ACC112 (cell line): ENCODE measurements around the gene GLRX.
A peak's percentile ranks its signal among the peaks of the same experiment; 100 is the strongest.
"Not testable (repeated sequence)": the region's sequence is repeated elsewhere in the genome, so short reads cannot be mapped to it uniquely, and the experiment has no call there.

ENCODE experiments used
- H2AFZ ChIP-seq: fragments of 200-600 bp; sonication (generic); one replicate; pipeline ENCODE4 v1.6.0; 2017; ENCODE audit warnings: antibody characterized with exemption, low read length; ENCODE audit not compliant: unreplicated experiment
- H3K27ac ChIP-seq: fragments of 200-600 bp; sonication (generic); 2 replicates; pipeline ENCODE4 v1.5.1; 2014; ENCODE audit warnings: low read depth, mild to moderate bottlenecking, antibody characterized with exemption, low read length, moderate library complexity
- H3K27me3 ChIP-seq: fragments of 200-600 bp; sonication (generic); 2 replicates; pipeline ENCODE4 v1.6.1; 2014; ENCODE audit warnings: mild to moderate bottlenecking, antibody characterized with exemption, low read length, moderate library complexity, mixed read lengths; ENCODE audit not compliant: insufficient read depth
- H3K36me3 ChIP-seq: fragments of 200-600 bp; sonication (generic); 2 replicates; pipeline ENCODE4 v1.6.1; 2016; ENCODE audit warnings: mild to moderate bottlenecking, antibody characterized with exemption, low read length, moderate library complexity, mixed read lengths; ENCODE audit not compliant: insufficient read depth
- H3K4me1 ChIP-seq: fragments of 200-600 bp; sonication (generic); one replicate; pipeline ENCODE4 v1.6.1; 2016; ENCODE audit warnings: low read length, mixed read lengths; ENCODE audit not compliant: insufficient read depth, unreplicated experiment, control insufficient read depth
- H3K4me3 ChIP-seq: fragments of 200-600 bp; sonication (generic); 2 replicates; pipeline ENCODE4 v1.5.1; 2014; ENCODE audit warnings: mild to moderate bottlenecking, low read depth, low read length
- H3K79me2 ChIP-seq: fragments of 200-600 bp; sonication (generic); one replicate; pipeline ENCODE4 v1.6.0; 2016; ENCODE audit warnings: low read length; ENCODE audit not compliant: control insufficient read depth, unreplicated experiment, insufficient read depth

GLRX gene

DNA sequence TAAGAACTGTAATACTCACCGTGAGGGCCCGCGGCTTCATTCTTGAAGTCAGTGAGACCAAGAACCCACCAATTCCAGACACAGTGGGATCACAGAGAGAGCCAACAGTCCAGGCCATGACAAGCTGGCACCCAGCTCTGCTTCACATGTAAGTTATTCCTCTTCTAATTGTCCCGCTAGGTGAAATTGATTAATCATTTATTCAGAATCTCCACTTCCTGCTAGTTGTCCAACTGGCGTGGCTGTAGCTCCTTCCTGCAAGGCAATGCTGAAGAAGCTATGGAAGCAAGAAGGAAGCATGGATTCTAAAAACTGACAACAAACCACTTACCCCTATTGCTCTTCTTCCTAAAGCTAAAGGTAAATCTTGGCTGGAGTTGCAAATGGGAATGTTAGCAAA lies 30.0 kb upstream of the GLRX start:
- Histone ChIP-seq H3K4me1 (peaks cover 33% of the 10 kb centered on the region), H3K4me3 (no peak overlapping the region), H2AFZ (no peak overlapping the region), H3K27ac (no peak overlapping the region), H3K79me2 (no peaks in the 10 kb centered on the region), H3K27me3 (no peaks in the 10 kb centered on the region), H3K36me3 (no peaks in the 10 kb centered on the region)

DNA sequence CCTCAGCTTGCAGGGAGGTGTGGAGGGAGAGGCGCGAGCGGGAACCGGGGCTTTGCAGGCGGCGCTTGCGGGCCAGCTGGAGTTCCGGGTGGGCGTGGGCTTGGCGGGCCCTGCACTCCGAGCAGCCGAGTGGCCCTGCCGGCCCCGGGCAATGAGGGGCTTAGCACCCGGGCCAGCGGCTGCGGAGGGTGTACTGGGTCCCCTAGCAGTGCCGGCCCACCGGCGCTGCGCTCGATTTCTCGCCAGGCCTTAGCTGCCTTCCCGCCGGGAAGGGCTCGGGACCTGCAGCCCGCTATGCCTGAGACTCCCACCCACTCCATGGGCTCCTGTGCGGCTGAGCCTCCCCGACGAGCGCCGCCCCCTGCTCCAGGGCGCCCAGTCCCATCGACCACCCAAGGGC lies 28.6 kb upstream of the GLRX start:
- not testable (repeated sequence) for H3K36me3 ChIP-seq, H3K27ac ChIP-seq, H3K27me3 ChIP-seq, H3K4me3 ChIP-seq, H2AFZ ChIP-seq, H3K79me2 ChIP-seq
- peaks cover 28% of the 10 kb centered on the region for H3K4me1 ChIP-seq

DNA sequence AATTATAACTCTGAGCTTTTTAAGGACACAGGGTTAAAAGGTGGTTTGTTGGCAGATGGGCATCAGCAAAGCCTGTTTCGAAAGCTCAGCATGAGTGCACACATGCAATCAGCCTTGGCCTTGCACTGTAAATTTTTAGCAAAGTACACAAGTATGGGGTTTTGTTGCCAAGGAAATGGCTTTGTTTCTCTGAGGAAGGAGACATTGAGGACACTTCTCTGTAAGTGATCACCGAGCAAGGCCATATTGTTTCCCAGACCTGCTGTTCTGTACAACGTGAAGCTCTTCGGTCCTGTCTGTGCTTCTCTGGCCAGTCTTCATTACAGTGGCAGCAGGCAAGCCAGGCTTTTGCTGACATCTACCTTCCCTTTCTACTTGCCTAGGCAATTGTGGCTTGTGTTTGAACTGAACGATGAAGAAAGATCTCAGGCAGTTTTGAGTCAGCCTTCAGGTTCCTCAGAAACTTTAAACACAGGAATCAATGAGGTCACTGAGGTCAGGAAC lies 27.9 kb upstream of the GLRX start:
- Histone ChIP-seq H3K27ac (peak overlapping the region; percentile 44; the same call in 1 of the 2 replicates), H2AFZ (no peak overlapping the region), H3K4me1 (peaks cover 28% of the 10 kb centered on the region), H3K36me3 (no peaks in the 10 kb centered on the region), H3K27me3 (no peaks in the 10 kb centered on the region), H3K4me3 (no peak overlapping the region), H3K79me2 (no peaks in the 10 kb centered on the region)

DNA sequence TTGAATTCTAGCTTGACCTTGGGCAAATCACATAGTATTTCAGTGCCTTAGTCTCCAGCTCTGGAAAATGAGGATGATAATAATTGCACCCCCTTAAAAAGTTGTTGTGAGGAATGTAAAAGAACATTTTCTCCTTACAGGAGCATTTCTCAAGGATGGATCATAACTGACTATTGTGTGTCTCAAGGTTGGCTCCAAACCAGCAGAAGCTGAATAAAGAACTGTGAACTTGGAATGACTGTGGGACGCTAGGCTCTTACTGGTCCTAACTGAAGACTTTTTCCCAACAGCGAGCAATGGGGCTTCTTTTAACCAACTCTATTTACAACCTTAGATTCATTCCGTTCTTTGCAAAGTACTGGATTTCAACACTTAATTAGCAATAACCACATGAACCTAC lies 26.2 kb upstream of the GLRX start:
- H2AFZ ChIP-seq: peak overlapping the region; percentile 15
- H3K27me3 ChIP-seq: no peaks in the 10 kb centered on the region

DNA sequence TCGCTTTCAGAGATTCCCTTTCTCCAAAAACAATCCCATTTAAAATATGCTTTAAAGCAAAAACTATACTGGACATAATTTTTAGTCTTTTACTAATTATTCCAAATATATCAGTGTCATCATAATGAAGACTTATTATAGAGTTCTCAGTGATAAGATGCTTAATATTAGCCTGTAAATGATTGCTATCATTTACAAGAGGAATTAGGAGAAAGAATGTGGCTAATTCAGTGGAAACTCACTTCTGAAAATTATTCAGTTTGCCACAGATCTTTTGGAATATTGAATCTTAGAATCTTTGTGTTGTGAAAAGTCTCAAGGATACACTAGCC lies 24.7 kb upstream of the GLRX start:
- peak overlapping the region; percentile 7; the same call in 1 of the 2 replicates for H3K27ac ChIP-seq

More for the DNA sequence above, 26.2 kb upstream of the GLRX start:
- no peak overlapping the region for H3K4me3 ChIP-seq
- no peaks in the 10 kb centered on the region for H3K79me2 ChIP-seq
- peaks cover 34% of the 10 kb centered on the region for H3K4me1 ChIP-seq
- peak overlapping the region; percentile 51 for H3K27ac ChIP-seq
- H3K36me3 ChIP-seq: no peaks in the 10 kb centered on the region

DNA sequence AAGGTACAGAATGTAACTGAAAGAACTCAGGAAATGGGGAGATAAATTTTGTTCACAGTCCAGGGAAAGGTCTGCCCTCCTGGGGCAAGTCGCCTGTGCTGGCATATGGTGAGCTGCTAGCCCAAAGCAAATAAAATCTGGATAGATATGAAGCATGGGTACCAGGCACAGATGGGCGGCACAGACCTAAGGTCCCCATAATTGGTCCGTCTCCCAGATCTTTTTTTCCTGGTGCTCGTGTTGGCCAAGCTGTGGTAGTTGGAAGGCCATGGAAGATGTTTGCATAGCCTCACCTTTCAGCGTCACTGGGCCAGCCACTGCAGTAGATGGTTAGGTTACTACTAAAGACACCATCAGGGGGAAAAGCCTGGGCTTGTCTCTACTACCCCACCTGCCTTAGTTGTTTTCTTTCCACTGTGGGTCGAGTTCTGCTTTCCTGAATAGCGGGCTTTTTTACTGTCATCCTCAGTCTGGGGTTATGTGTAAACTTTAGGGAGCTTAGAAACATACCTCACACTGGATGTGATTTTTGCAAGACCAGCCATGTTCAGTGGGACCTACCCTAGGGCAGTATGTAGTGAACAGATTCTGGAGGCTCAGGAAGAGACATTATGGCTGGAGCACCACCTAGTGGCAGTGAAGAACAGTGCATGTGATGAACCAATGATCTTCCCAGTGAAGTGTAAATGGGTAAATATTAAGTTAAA lies 24.2 kb upstream of the GLRX start:
- no peak overlapping the region for H3K4me3 ChIP-seq
- H3K27ac ChIP-seq: peak overlapping the region; percentile 52
- H3K27me3 ChIP-seq: no peaks in the 10 kb centered on the region
- H3K4me1 ChIP-seq: peaks cover 52% of the 10 kb centered on the region
- H2AFZ ChIP-seq: peak overlapping the region; percentile 69
- no peaks in the 10 kb centered on the region for H3K36me3 ChIP-seq
- no peaks in the 10 kb centered on the region for H3K79me2 ChIP-seq

More for the DNA sequence above, 24.7 kb upstream of the GLRX start:
- H2AFZ ChIP-seq: no peak overlapping the region
- H3K27me3 ChIP-seq: no peaks in the 10 kb centered on the region
- H3K4me3 ChIP-seq: no peak overlapping the region
- no peaks in the 10 kb centered on the region for H3K36me3 ChIP-seq
- no peaks in the 10 kb centered on the region for H3K79me2 ChIP-seq
- peaks cover 47% of the 10 kb centered on the region for H3K4me1 ChIP-seq

DNA sequence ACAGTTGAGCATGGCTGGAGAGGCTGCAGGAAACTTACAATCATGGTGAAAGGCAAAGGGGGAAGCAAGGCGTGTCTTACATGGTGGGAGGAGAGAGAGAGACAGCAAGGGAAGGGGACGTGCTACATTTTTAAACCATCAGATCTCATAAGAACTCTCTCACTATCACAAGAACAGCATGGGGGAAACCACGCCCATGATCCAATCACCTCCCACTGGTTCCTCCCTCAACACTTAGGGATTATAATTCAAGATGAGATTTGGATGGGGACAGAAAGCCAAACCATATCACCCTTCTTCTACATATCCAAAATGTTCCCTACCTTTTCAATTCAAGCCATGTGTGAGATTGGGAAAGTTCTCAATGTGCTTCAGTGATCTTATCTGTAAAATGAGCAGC lies 22.9 kb upstream of the GLRX start:
- Histone ChIP-seq H3K36me3 (no peaks in the 10 kb centered on the region), H3K79me2 (no peaks in the 10 kb centered on the region), H3K27ac (no peak overlapping the region), H3K27me3 (no peaks in the 10 kb centered on the region), H3K4me3 (no peak overlapping the region), H3K4me1 (peaks cover 58% of the 10 kb centered on the region), H2AFZ (no peak overlapping the region)

DNA sequence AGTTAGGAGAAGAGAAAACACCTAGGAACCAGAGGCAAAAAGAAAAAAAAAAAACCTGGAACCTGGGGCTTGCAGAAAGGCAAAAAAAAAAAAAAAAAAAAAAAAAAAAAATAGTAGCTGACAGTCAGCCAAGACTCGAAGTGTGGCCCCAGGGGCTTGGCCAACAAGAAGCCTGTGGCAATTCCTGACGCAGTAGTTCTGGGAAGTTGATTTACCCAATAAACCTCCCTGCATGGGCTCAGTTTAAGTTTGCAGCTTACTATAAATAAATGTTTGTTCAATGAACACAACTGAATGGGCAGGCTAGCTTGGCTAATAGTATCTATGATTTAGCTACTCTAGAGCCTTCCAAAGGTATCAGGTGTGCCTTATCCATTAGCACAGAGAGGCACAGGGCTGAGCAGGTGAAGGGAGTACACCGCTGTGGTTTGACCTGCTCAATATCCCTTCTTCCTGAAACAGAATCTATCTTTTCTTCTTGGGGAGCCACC lies 21.3 kb upstream of the GLRX start:
- H3K36me3 ChIP-seq: no peaks in the 10 kb centered on the region
- no peaks in the 10 kb centered on the region for H3K27me3 ChIP-seq
- no peaks in the 10 kb centered on the region for H3K79me2 ChIP-seq
- peaks cover 50% of the 10 kb centered on the region for H3K4me1 ChIP-seq
- H3K4me3 ChIP-seq: no peak overlapping the region
- H2AFZ ChIP-seq: no peak overlapping the region
- H3K27ac ChIP-seq: peak overlapping the region; percentile 66

DNA sequence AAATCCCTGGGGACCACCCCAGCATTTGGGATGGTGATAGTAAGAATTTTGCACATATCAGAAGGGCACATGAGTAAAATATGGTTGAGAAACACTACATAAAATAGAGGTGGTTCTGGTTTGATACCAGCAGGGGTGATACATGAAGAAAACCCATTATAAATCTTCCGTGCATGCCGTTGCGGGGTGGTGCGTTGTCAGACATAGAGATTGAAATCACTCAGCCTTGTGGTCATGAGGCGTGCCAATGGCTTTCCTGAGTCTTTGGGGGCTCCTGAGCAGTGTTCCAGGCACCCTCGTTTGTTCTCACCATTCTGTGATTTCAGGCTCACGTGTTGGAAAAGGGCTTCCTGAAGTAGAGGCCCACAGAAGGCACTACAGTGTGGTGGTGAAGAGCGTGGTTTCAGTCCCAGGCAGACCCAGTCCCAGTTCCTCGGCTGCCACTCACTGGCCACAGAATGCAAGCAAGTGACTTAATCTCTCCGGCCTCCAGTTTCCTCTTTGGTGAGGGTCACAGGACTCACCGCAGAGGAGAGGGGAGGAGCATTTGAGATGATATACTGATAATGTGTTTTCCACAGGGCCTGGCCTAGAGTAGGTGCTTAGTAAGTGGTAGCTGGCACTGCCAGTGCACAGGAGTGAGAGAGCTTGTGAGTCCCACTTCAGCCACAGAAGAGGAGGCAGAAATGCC lies 20.5 kb upstream of the GLRX start:
- H3K27me3 ChIP-seq: no peaks in the 10 kb centered on the region
- no peak overlapping the region for H2AFZ ChIP-seq
- H3K4me1 ChIP-seq: peaks cover 43% of the 10 kb centered on the region
- no peaks in the 10 kb centered on the region for H3K79me2 ChIP-seq
- no peak overlapping the region for H3K4me3 ChIP-seq
- H3K27ac ChIP-seq: peak overlapping the region; percentile 66
- no peaks in the 10 kb centered on the region for H3K36me3 ChIP-seq

DNA sequence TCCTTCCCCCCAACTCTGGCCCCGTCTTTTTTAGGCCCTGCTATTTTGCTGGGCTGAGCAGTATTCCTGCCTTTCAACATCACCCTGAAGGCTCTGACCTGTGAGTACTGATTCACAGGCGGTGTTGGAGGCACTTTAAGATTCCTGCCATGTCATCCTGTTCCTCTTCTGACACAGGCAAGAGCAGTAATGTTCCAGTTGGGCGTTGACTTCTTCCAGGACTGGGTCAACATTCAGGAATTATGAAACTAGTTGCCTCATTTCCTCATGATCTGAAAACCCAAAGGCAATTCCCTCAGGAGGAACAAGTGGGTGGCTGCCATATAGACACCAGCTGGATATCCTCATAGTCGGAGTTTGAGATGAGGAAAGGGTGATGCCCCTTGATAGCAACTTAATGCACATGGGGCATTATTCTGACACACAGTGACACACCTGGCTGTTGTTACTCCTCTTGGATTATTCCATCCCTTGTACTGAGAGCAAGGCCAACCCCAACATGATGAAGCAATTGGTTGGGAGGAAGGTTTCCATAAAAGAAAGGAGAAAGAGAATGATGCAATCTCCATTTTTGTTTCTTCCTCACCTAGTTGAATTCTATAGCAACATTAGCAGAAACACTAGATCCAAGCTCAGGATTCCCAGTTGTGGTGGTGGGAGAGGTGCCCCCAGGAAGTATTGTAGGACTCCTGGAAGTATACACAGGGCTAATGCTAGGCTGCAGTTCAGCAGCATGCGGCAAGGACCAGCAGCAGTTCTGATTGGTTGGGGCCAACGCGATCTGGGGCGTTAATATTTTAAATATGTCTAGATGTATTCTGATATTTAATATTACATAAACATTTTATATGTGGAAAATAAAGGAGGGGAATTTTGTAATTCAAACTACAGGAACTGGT lies 19.6 kb upstream of the GLRX start:
- Histone ChIP-seq H2AFZ (peak overlapping the region; percentile 19), H3K4me1 (peaks cover 41% of the 10 kb centered on the region), H3K27ac (peak overlapping the region; percentile 66), H3K27me3 (no peaks in the 10 kb centered on the region), H3K36me3 (no peaks in the 10 kb centered on the region), H3K4me3 (no peak overlapping the region), H3K79me2 (no peaks in the 10 kb centered on the region)
